ENCODE measurements around the gene C1orf87.

Gene C1orf87

DNA sequence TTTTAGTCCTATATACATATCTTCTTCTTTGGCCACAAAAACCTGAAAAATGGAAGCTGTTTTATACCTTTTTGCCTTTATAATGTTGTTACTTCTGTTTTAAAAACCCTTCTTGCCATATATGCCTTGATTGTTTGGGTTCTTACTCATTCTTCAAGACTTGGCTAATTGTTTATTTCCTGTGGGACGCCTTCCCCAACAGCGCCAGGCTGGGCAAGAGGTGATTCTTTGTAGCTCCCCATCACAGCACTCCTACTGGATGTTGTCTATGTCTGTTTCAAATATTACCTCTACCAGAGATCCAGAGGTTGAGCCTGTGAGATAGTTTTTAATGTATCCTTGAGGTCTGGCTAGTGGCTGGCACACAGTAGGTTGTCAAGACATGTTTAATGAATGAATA is 73.8 kb downstream of the C1orf87 start:
- Histone ChIP-seq H4K20me1 (ENCODE audit: insufficient read depth, low read length) (no peaks in the 10 kb centered on the region), H3K27ac (ENCODE audit: low read length) (no peak overlapping the region), H2AFZ (ENCODE audit: low read depth, low read length) (no peak overlapping the region), H3K9me3 (ENCODE audit: insufficient read depth, low read length, severe bottlenecking) (no peaks in the 10 kb centered on the region), H3K9ac (ENCODE audit: low read depth, low read length) (no peak overlapping the region), H3K4me2 (ENCODE audit: insufficient read depth, low read length) (no peak overlapping the region), H3K4me1 (ENCODE audit: insufficient read depth, low read length) (no peaks in the 10 kb centered on the region), H3K27me3 (ENCODE audit: insufficient read depth, low read length, poor library complexity) (no peaks in the 10 kb centered on the region), H3K79me2 (ENCODE audit: insufficient read depth, low read length) (no peaks in the 10 kb centered on the region), H3K4me3 (ENCODE audit: low read depth in 1 of 2, low read length in 2 of 2) (no peak overlapping the region), H3K36me3 (ENCODE audit: insufficient read depth, low read length) (no peaks in the 10 kb centered on the region)
- TF ChIP-seq EZH2 (IDR thresholded peaks at IDR 0.05; ENCODE audit: borderline replicate concordance, low read depth, low read length, severe bottlenecking) = no peak
- TF ChIP-seq, protein P1, sequence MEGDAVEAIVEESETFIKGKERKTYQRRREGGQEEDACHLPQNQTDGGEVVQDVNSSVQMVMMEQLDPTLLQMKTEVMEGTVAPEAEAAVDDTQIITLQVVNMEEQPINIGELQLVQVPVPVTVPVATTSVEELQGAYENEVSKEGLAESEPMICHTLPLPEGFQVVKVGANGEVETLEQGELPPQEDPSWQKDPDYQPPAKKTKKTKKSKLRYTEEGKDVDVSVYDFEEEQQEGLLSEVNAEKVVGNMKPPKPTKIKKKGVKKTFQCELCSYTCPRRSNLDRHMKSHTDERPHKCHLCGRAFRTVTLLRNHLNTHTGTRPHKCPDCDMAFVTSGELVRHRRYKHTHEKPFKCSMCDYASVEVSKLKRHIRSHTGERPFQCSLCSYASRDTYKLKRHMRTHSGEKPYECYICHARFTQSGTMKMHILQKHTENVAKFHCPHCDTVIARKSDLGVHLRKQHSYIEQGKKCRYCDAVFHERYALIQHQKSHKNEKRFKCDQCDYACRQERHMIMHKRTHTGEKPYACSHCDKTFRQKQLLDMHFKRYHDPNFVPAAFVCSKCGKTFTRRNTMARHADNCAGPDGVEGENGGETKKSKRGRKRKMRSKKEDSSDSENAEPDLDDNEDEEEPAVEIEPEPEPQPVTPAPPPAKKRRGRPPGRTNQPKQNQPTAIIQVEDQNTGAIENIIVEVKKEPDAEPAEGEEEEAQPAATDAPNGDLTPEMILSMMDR (IDR thresholded peaks at IDR 0.05; ENCODE audit: borderline replicate concordance, extremely low read depth, low read length, poor library complexity, severe bottlenecking) = no peak
- ATAC-seq (ENCODE audit: insufficient read depth, low read depth) (no peak), DNase-seq (no peak)

DNA sequence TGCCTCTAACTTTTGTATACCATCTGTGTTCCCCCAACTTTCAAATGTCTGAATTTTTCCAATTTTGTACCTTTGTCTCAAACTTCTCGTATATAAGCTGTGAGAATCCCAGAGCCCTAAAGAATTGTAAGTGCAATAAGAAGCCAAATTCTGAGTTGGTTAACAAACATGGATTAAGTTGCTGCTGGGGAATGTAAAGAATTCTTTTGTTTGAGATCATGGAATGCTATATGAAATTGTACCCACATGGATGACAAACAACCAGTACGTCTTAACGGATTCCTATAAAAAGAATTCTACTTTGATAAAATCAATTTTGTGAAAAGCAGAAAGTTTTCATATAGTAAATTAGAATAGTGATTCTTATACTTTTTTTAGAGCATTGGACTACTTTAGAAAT is 74.6 kb downstream of the C1orf87 start:
- TF ChIP-seq EZH2 (IDR thresholded peaks at IDR 0.05; ENCODE audit: borderline replicate concordance, low read depth, low read length, severe bottlenecking) = no peak
- TF ChIP-seq, protein P1 (IDR thresholded peaks at IDR 0.05; ENCODE audit: borderline replicate concordance, extremely low read depth, low read length, poor library complexity, severe bottlenecking) = no peak
- no peak overlapping the region for H2AFZ ChIP-seq (ENCODE audit: low read depth, low read length)
- no peaks in the 10 kb centered on the region for H3K79me2 ChIP-seq (ENCODE audit: insufficient read depth, low read length)
- no peak overlapping the region for H3K4me2 ChIP-seq (ENCODE audit: insufficient read depth, low read length)
- no peaks in the 10 kb centered on the region for H3K9me3 ChIP-seq (ENCODE audit: insufficient read depth, low read length, severe bottlenecking)
- H4K20me1 ChIP-seq (ENCODE audit: insufficient read depth, low read length) = no peaks in the 10 kb centered on the region
- ATAC-seq (ENCODE audit: insufficient read depth, low read depth) (no peak), DNase-seq (no peak)
- H3K4me1 ChIP-seq (ENCODE audit: insufficient read depth, low read length) = no peaks in the 10 kb centered on the region
- no peak overlapping the region for H3K27ac ChIP-seq (ENCODE audit: low read length)
- no peak overlapping the region for H3K4me3 ChIP-seq (ENCODE audit: low read depth in 1 of 2, low read length in 2 of 2)
- H3K27me3 ChIP-seq (ENCODE audit: insufficient read depth, low read length, poor library complexity) = no peaks in the 10 kb centered on the region
- H3K36me3 ChIP-seq (ENCODE audit: insufficient read depth, low read length) = no peaks in the 10 kb centered on the region
- no peak overlapping the region for H3K9ac ChIP-seq (ENCODE audit: low read depth, low read length)

DNA sequence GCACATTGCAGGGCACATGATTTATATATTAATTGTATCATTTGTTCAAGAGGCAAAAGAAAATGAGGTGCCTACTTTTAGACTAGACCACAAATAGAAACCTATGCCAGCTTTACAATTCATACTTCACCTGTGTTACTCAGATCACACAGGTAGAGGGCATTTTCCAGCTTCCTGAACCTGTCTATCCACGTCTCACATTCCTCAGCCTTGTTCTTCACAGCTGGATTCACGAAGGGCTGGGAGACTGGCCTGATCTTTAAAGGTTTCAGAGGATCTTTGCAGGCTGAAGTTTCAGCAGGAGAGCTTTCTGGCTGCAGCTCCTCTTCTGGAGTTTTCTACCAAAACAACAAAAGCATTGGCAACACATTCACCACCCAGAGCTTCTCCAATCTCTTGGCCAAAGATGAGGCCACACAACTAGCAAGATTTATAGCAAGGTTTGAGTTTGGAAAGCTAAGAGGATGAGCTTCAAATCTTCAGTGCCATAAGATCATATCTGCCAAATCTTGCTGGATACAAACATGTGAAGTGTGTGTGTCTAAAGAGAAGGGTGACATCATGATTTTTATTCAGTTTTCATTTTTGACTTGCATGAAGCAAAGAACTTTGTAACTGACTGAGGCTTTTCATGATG is 76.0 kb downstream of the C1orf87 start:
- ATAC-seq (ENCODE audit: insufficient read depth, low read depth) = no peak
- Histone ChIP-seq H4K20me1 (ENCODE audit: insufficient read depth, low read length) (no peaks in the 10 kb centered on the region), H3K4me3 (ENCODE audit: low read depth in 1 of 2, low read length in 2 of 2) (no peak overlapping the region), H3K4me2 (ENCODE audit: insufficient read depth, low read length) (no peak overlapping the region), H2AFZ (ENCODE audit: low read depth, low read length) (no peak overlapping the region), H3K36me3 (ENCODE audit: insufficient read depth, low read length) (no peaks in the 10 kb centered on the region), H3K9ac (ENCODE audit: low read depth, low read length) (no peak overlapping the region), H3K27ac (ENCODE audit: low read length) (no peak overlapping the region), H3K9me3 (ENCODE audit: insufficient read depth, low read length, severe bottlenecking) (no peaks in the 10 kb centered on the region), H3K79me2 (ENCODE audit: insufficient read depth, low read length) (no peaks in the 10 kb centered on the region), H3K27me3 (ENCODE audit: insufficient read depth, low read length, poor library complexity) (no peaks in the 10 kb centered on the region), H3K4me1 (ENCODE audit: insufficient read depth, low read length) (no peaks in the 10 kb centered on the region)
- TF ChIP-seq, protein P1 (IDR thresholded peaks at IDR 0.05; ENCODE audit: borderline replicate concordance, extremely low read depth, low read length, poor library complexity, severe bottlenecking) = no peak
- no peak for TF ChIP-seq EZH2 (IDR thresholded peaks at IDR 0.05; ENCODE audit: borderline replicate concordance, low read depth, low read length, severe bottlenecking)
- DNase-seq = no peak
